Liver (tissue), 9 donors: ENCODE results near the gene LEMD2. TPM values are rescaled to one million over a fixed set of nuclear protein-coding genes. Genes with fewer than 3 reads are reported as not detected.

Experiments
- DNase-seq: peaks from one replicate; pipeline ENCODE4 v3.0.0-alpha.2; 2017; ENCODE audit warnings: low spot score
- H3K27ac ChIP-seq, 2 donors: one replicate each; pipeline ENCODE4 v1.7.0; 2013; ENCODE audit warnings: inconsistent platforms in 2 of 2, low read length in 2 of 2, control low read depth in 1 of 2, low read depth in 1 of 2, mild to moderate bottlenecking in 1 of 2
- H3K27me3 ChIP-seq, 4 donors: one replicate each; pipeline versions ENCODE4 v1.6.1 to v1.7.0; 2013; ENCODE audit warnings: low read length in 3 of 4, inconsistent platforms in 1 of 4, mild to moderate bottlenecking in 1 of 4, moderate library complexity in 1 of 4; ENCODE audit not compliant: control insufficient read depth in 4 of 4, insufficient read depth in 4 of 4
- H3K36me3 ChIP-seq, 4 donors: one replicate each; pipeline versions ENCODE4 v1.6.1 to v1.7.0; 2013; ENCODE audit warnings: low read length in 3 of 4, mild to moderate bottlenecking in 3 of 4, low read depth in 1 of 4, moderate library complexity in 1 of 4; ENCODE audit not compliant: control insufficient read depth in 4 of 4, insufficient read depth in 3 of 4
- H3K4me1 ChIP-seq, 4 donors: one replicate each; pipeline versions ENCODE4 v1.6.1 to v1.7.0; 2013; ENCODE audit warnings: low read length in 3 of 4, mild to moderate bottlenecking in 3 of 4, moderate library complexity in 1 of 4; ENCODE audit not compliant: control insufficient read depth in 4 of 4, insufficient read depth in 4 of 4
- H3K4me3 ChIP-seq, 3 donors: one replicate each; pipeline versions ENCODE4 v1.6.1 to v1.7.0; 2013; ENCODE audit warnings: low read length in 3 of 3, control low read depth in 1 of 3, low read depth in 1 of 3, mild to moderate bottlenecking in 1 of 3
- H3K9ac ChIP-seq, 2 donors: one replicate each; pipeline ENCODE4 v1.7.0; 2013; ENCODE audit warnings: low read length in 2 of 2, mild to moderate bottlenecking in 2 of 2, moderate library complexity in 2 of 2, control low read depth in 1 of 2, low read depth in 1 of 2
- H3K9me3 ChIP-seq, 4 donors: one replicate each; pipeline versions ENCODE4 v1.6.1 to v1.7.0; 2013; ENCODE audit warnings: low read length in 3 of 4; ENCODE audit not compliant: control insufficient read depth in 4 of 4
- ATF3 ChIP-seq: IDR thresholded peaks from 2 replicates; pipeline ENCODE4 v1.6.1; 2016; ENCODE audit warnings: antibody characterized with exemption
- FOXA2 ChIP-seq: IDR thresholded peaks from 2 replicates; pipeline ENCODE4 v1.6.1; 2016; ENCODE audit warnings: antibody characterized with exemption
- GABPA ChIP-seq, 2 donors: IDR thresholded peaks in 1 of 2; conservative IDR thresholded peaks in 1 of 2; 2 replicates each; pipeline ENCODE4 v1.6.1; 2016; ENCODE audit warnings: antibody characterized with exemption in 2 of 2, mild to moderate bottlenecking in 1 of 2, moderate library complexity in 1 of 2
- HNF4A ChIP-seq, 2 donors: conservative IDR thresholded peaks; 2 replicates each; pipeline ENCODE4 v1.6.1; 2016; ENCODE audit warnings: antibody characterized with exemption in 2 of 2, mild to moderate bottlenecking in 2 of 2
- HNF4G ChIP-seq: IDR thresholded peaks from 2 replicates; pipeline ENCODE4 v1.6.1; 2016; ENCODE audit warnings: antibody characterized with exemption
- JUND ChIP-seq, 2 donors: IDR thresholded peaks; 2 replicates each; pipeline ENCODE4 v1.6.1; 2016; ENCODE audit warnings: antibody characterized with exemption in 2 of 2
- NR2F2 ChIP-seq: IDR thresholded peaks from 2 replicates; pipeline ENCODE4 v1.6.1; 2016; ENCODE audit warnings: antibody characterized with exemption
- REST ChIP-seq: IDR thresholded peaks from 2 replicates; pipeline ENCODE4 v1.6.1; 2016; ENCODE audit warnings: antibody characterized with exemption, mild to moderate bottlenecking
- RXRA ChIP-seq, 2 donors: IDR thresholded peaks; 2 replicates each; pipeline ENCODE4 v1.6.1; 2017 to 2018; ENCODE audit warnings: antibody characterized with exemption in 2 of 2, mild to moderate bottlenecking in 1 of 2
- SP1 ChIP-seq: IDR thresholded peaks from 2 replicates; pipeline ENCODE4 v1.6.1; 2018; ENCODE audit warnings: antibody characterized with exemption, mild to moderate bottlenecking
- TAF1 ChIP-seq: conservative IDR thresholded peaks from 2 replicates; pipeline ENCODE4 v1.6.1; 2016; ENCODE audit warnings: antibody characterized with exemption, mild to moderate bottlenecking
- YY1 ChIP-seq: IDR thresholded peaks from 2 replicates; pipeline ENCODE4 v1.6.1; 2016; ENCODE audit warnings: antibody characterized with exemption, mild to moderate bottlenecking
- WGBS: extraction: QIAGEN DNeasy Blood & Tissue Kit; methylation state at CpG from one replicate; pipeline ENCODE4 v1.1.7; 2013; 5-methylcytosine and 5-hydroxymethylcytosine counted together
- polyA plus RNA-seq, 2 donors: library from polyadenylated mRNA; stranded (reverse) in 1 of 2; unstranded in 1 of 2; fragments of 200-250 nt in 1 of 2; fragments of >200 nt in 1 of 2; fragmentation: Nextera tagmentation in 1 of 2; extraction: Ambion mirVana in 1 of 2; gene quantifications; one replicate each; pipeline versions ENCODE4 v1.2.1 to v1.2.3, GENCODE V29; 2013 to 2015
- total RNA-seq, 2 donors: library from RNA; depleted of rRNA; stranded (reverse); fragments of >200 nt; gene quantifications; one replicate each; pipeline ENCODE4 v1.2.3, GENCODE V29; 2014
- TF ChIP-seq, protein P1 (sequence below): IDR thresholded peaks from 2 replicates; pipeline ENCODE4 v1.6.1; 2016; ENCODE audit warnings: antibody characterized with exemption
- TF ChIP-seq, protein P2 (sequence below): IDR thresholded peaks from 2 replicates; pipeline ENCODE4 v1.6.1; 2016; ENCODE audit warnings: antibody characterized with exemption
- TF ChIP-seq, protein P3 (sequence below): fragments of 150-350 bp; IDR thresholded peaks from 2 replicates; pipeline ENCODE4 v1.5.1; 2017; ENCODE audit warnings: improper control_type of control experiment, low read depth, low read length; ENCODE audit not compliant: missing input control
- donor health status: healthy.
- donor health status: healthy.
- donor health status: healthy.
- donor health status: healthy.
- donor health status: healthy.

LEMD2 gene
- total and polyA plus RNA-seq, 4 donors = 6.5 to 23.1 (median 16.6) TPM

GRCh38 chr6:33786736-33787135 is 2.2 kb downstream of the LEMD2 start:
- 90% methylated on average over 3 of the region's 3 CpGs for WGBS

More at GRCh38 chr6:33786736-33787135, 2.2 kb downstream of the LEMD2 start:
- peak overlapping the region in 1 of 2 donors; percentile 94 for H3K27ac ChIP-seq
- H3K27me3 ChIP-seq = no peaks in the 10 kb centered on the region
- H3K9me3 ChIP-seq = no peaks in the 10 kb centered on the region
- H3K9ac ChIP-seq = peak overlapping the region in 1 of 2 donors; percentile 1
- DNase-seq = no peak
- H3K4me3 ChIP-seq = no peak overlapping the region
- peaks cover 1 to 24% (median 17%) of the 10 kb centered on the region in 4 donors for H3K4me1 ChIP-seq
- TF ChIP-seq TAF1 (no peak), REST (no peak), GABPA (IDR thresholded peaks at IDR 0.05 in 1 of 2, conservative IDR thresholded peaks at IDR 0.05 in 1 of 2) (no peak), HNF4A (conservative IDR thresholded peaks at IDR 0.05) (no peak), NR2F2 (no peak), RXRA (IDR thresholded peaks at IDR 0.05) (no peak), HNF4G (no peak), FOXA2 (no peak), ATF3 (no peak), JUND (IDR thresholded peaks at IDR 0.05) (no peak), SP1 (no peak), YY1 (no peak)
- TF ChIP-seq, protein P1, sequence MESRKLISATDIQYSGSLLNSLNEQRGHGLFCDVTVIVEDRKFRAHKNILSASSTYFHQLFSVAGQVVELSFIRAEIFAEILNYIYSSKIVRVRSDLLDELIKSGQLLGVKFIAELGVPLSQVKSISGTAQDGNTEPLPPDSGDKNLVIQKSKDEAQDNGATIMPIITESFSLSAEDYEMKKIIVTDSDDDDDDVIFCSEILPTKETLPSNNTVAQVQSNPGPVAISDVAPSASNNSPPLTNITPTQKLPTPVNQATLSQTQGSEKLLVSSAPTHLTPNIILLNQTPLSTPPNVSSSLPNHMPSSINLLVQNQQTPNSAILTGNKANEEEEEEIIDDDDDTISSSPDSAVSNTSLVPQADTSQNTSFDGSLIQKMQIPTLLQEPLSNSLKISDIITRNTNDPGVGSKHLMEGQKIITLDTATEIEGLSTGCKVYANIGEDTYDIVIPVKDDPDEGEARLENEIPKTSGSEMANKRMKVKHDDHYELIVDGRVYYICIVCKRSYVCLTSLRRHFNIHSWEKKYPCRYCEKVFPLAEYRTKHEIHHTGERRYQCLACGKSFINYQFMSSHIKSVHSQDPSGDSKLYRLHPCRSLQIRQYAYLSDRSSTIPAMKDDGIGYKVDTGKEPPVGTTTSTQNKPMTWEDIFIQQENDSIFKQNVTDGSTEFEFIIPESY = no peak
- TF ChIP-seq, protein P2, sequence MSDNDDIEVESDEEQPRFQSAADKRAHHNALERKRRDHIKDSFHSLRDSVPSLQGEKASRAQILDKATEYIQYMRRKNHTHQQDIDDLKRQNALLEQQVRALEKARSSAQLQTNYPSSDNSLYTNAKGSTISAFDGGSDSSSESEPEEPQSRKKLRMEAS = no peak
- TF ChIP-seq, protein P3, sequence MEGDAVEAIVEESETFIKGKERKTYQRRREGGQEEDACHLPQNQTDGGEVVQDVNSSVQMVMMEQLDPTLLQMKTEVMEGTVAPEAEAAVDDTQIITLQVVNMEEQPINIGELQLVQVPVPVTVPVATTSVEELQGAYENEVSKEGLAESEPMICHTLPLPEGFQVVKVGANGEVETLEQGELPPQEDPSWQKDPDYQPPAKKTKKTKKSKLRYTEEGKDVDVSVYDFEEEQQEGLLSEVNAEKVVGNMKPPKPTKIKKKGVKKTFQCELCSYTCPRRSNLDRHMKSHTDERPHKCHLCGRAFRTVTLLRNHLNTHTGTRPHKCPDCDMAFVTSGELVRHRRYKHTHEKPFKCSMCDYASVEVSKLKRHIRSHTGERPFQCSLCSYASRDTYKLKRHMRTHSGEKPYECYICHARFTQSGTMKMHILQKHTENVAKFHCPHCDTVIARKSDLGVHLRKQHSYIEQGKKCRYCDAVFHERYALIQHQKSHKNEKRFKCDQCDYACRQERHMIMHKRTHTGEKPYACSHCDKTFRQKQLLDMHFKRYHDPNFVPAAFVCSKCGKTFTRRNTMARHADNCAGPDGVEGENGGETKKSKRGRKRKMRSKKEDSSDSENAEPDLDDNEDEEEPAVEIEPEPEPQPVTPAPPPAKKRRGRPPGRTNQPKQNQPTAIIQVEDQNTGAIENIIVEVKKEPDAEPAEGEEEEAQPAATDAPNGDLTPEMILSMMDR = no peak
- peaks cover 4 to 23% (median 16%) of the 10 kb centered on the region in 4 donors for H3K36me3 ChIP-seq
